Thymus (tissue), 11 donors: ENCODE measurements around the gene TNS3. TPM values are rescaled to one million over a fixed set of nuclear protein-coding genes. Genes with fewer than 3 reads are reported as not detected.

ENCODE experiments used
- DNase-seq, 9 donors: peaks; one replicate each; pipeline ENCODE4 v3.0.0-alpha.2; 2013; ENCODE audit warnings: low spot score in 9 of 9, low read depth in 6 of 9, missing footprints in 1 of 9
- H3K27ac ChIP-seq, 2 donors: one replicate each; pipeline ENCODE4 v1.5.1; 2013; ENCODE audit warnings: control low read depth in 1 of 2, low read depth in 1 of 2, low read length in 1 of 2, mild to moderate bottlenecking in 1 of 2, moderate library complexity in 1 of 2
- H3K27me3 ChIP-seq, 2 donors: one replicate each; pipeline ENCODE4 v1.5.1; 2013; ENCODE audit warnings: low read length in 1 of 2; ENCODE audit not compliant: control insufficient read depth in 2 of 2, insufficient read depth in 1 of 2
- H3K36me3 ChIP-seq, 2 donors: one replicate each; pipeline ENCODE4 v1.5.1; 2013; ENCODE audit warnings: low read length in 1 of 2, mild to moderate bottlenecking in 1 of 2, moderate library complexity in 1 of 2; ENCODE audit not compliant: control insufficient read depth in 2 of 2, insufficient read depth in 2 of 2
- H3K4me1 ChIP-seq, 2 donors: one replicate each; pipeline ENCODE4 v1.5.1; 2013; ENCODE audit warnings: low read length in 2 of 2; ENCODE audit not compliant: control insufficient read depth in 2 of 2, insufficient read depth in 2 of 2
- H3K4me3 ChIP-seq, 2 donors: one replicate each; pipeline ENCODE4 v1.5.1; 2013; ENCODE audit warnings: low read length in 2 of 2, control low read depth in 1 of 2, mild to moderate bottlenecking in 1 of 2
- H3K9me3 ChIP-seq, 2 donors: one replicate each; pipeline ENCODE4 v1.5.1; 2013; ENCODE audit warnings: low read length in 1 of 2, mild to moderate bottlenecking in 1 of 2; ENCODE audit not compliant: control insufficient read depth in 2 of 2, insufficient read depth in 1 of 2
- WGBS: extraction: QIAGEN DNeasy Blood & Tissue Kit; methylation state at CpG from one replicate; pipeline ENCODE4 v1.1.7; 2013; 5-methylcytosine and 5-hydroxymethylcytosine counted together
- polyA plus RNA-seq: library from polyadenylated mRNA; stranded (reverse); fragments of 200-250 nt; gene quantifications from one replicate; pipeline ENCODE4 v1.2.3, GENCODE V29; 2013
- total RNA-seq: library from RNA; stranded (reverse); fragments of 120-200 nt; gene quantifications from one replicate; pipeline ENCODE4 v1.2.4, GENCODE V29; 2013
- donor health status: healthy.

TNS3 gene
- total and polyA plus RNA-seq, 2 donors = 5.9 to 6.2 TPM

DNA sequence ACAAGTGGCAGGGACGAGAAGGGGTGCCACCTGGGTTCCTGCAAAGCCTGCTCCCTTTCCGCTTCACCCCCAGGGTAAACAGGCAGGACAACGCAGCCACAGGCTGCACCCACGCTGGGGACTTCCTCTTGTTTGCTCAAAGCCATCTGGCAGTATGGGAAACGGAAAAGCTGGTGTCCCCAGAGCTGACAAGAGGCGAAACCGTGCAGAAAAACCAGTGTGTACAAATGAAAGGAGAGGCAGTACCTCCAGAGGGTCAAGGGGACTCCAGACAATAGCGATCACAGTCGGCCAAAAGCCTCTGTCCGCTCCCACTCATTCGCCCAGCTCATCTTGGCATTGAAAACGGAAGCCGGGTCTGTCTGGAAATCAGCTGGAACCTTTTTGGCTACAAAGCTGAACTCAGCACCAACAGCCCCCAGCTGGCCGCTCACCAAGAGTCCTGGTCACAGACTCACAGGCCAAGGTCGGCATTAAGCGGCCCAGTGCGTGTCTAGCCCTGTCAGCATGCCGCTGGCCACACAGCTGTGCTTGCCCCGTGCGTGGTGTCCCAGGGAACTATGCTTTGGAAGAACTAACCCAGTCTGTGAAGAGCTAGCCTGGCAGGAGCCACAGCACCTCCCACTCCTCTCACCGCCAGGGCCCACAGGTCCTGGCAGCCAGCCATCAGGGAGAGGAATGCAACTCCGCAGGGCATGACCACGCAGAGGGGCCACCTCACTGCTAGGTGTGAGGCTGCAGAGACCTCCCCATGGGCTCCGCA, 10.4 kb downstream of the TNS3 start:
- peaks cover 0 to under 1% of the 10 kb centered on the region in 2 donors for H3K27me3 ChIP-seq
- DNase-seq = peak in 3 of 9 donors; percentile 25 to 66 (median 41)
- no peaks in the 10 kb centered on the region for H3K36me3 ChIP-seq
- H3K27ac ChIP-seq = peak overlapping the region; percentile 4 to 79
- H3K9me3 ChIP-seq = no peaks in the 10 kb centered on the region
- H3K4me1 ChIP-seq = peaks cover 17 to 55% of the 10 kb centered on the region in 2 donors
- 13% methylated on average over 24 of the region's 24 CpGs for WGBS
- peak overlapping the region in 1 of 2 donors; percentile 12 for H3K4me3 ChIP-seq

- no peaks in the 10 kb centered on the region for H3K9me3 ChIP-seq
- H3K4me3 ChIP-seq = no peak overlapping the region
- peaks cover 17 to 47% of the 10 kb centered on the region in 2 donors for H3K4me1 ChIP-seq
- 69% methylated on average over 4 of the region's 4 CpGs for WGBS
- H3K36me3 ChIP-seq = no peaks in the 10 kb centered on the region
- H3K27me3 ChIP-seq = no peaks in the 10 kb centered on the region
- no peak for DNase-seq
- H3K27ac ChIP-seq = peak overlapping the region; percentile 1 to 79
Observed at GRCh38 chr7:47570649-47571050, 11.3 kb downstream of the TNS3 start.

DNA sequence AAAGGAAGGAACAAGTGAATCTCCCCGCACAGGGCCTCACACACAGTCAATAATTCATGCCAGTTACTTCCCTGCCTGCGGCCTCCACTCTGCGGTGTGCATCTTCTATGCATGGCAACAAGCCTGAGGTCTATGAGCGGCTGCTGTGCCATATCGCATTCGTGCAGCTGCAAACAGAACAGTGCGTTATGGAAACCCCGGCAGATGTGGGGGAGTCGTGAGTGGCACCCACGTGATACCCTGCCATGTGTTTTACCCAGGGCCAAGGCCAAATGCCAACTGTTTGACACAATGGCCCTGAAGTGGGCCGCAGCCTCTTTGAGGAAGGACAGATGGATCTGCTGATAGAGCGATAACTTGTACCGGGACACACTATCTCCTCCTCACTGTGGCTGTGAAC, 13.4 kb downstream of the TNS3 start:
- H3K27ac ChIP-seq = peak overlapping the region in 1 of 2 donors; percentile 74
- peak in 4 of 9 donors; percentile 33 to 80 (median 52) for DNase-seq
- H3K9me3 ChIP-seq = no peaks in the 10 kb centered on the region
- H3K27me3 ChIP-seq = no peaks in the 10 kb centered on the region
- WGBS = 15% methylated on average over 13 of the region's 13 CpGs
- H3K4me3 ChIP-seq = no peak overlapping the region
- H3K36me3 ChIP-seq = no peaks in the 10 kb centered on the region
- H3K4me1 ChIP-seq = peaks cover 17 to 41% of the 10 kb centered on the region in 2 donors

DNA sequence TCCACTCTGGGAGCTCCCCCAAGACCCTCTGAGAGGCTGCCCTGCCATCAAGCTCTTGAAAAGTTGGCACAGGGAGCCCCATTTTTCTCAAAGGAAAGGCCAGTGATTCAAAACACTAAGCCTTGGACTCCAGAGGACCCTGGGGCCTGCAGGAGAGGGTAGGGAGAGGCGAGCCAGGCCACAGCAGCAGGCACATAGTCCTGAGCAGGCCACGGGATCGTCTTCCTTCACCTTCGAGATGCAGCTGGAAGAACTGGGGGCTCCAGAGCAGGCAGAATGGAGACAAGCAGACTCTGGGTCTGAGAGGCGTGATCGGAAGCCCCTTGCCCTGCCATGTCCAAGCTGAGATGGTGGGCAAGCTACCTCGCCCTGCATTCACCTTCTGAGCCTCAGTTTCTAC, 13.9 kb downstream of the TNS3 start:
- H3K4me3 ChIP-seq = no peak overlapping the region
- WGBS = 95% methylated on average over 7 of the region's 7 CpGs
- no peaks in the 10 kb centered on the region for H3K9me3 ChIP-seq
- H3K4me1 ChIP-seq = peaks cover 17 to 36% of the 10 kb centered on the region in 2 donors
- H3K36me3 ChIP-seq = no peaks in the 10 kb centered on the region
- DNase-seq = no peak
- H3K27me3 ChIP-seq = no peaks in the 10 kb centered on the region
- peak overlapping the region in 1 of 2 donors; percentile 74 for H3K27ac ChIP-seq

DNA sequence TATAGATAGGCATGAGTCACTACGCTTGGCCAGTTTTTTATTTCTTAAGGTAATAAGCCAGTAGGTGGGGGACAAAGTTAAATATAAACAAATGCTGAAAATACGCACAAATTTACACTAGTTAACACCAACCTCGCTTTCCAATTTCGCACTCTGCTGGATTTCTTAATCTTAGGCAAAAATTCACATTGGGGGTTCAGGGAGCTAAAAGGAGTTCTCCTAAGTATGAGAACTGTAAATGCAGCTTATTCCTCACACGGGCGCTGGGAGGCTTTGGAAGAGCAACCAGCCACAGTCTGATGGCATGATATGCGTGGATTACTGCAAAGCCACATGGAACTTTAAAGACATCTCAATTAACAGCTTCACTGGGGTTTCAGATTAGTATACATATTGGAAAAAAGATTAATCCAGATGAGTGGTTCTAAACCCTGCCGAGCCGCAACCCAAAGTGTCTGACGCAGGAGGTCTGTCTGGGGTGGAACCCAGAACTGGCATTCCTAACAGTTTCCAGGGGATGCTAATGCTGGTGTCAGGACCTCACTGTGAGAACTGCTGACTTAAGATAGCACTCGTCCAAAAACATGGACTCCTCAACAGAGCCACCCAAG, 16.2 kb downstream of the TNS3 start:
- Histone ChIP-seq H3K9me3 (no peaks in the 10 kb centered on the region), H3K4me1 (peaks cover 8 to 20% of the 10 kb centered on the region in 2 donors), H3K36me3 (no peaks in the 10 kb centered on the region), H3K4me3 (no peak overlapping the region), H3K27ac (no peak overlapping the region), H3K27me3 (no peaks in the 10 kb centered on the region)
- DNase-seq = no peak
- WGBS = 96% methylated on average over 11 of the region's 11 CpGs

- WGBS = 97% methylated on average over 4 of the region's 4 CpGs
- peaks cover 5 to 9% of the 10 kb centered on the region in 2 donors for H3K4me1 ChIP-seq
- no peaks in the 10 kb centered on the region for H3K36me3 ChIP-seq
- no peak overlapping the region for H3K4me3 ChIP-seq
- no peaks in the 10 kb centered on the region for H3K27me3 ChIP-seq
- DNase-seq = no peak
- no peak overlapping the region for H3K27ac ChIP-seq
- no peaks in the 10 kb centered on the region for H3K9me3 ChIP-seq
Observed at GRCh38 chr7:47563521-47563920, 18.4 kb downstream of the TNS3 start.

- no peaks in the 10 kb centered on the region for H3K9me3 ChIP-seq
- no peak for DNase-seq
- no peaks in the 10 kb centered on the region for H3K36me3 ChIP-seq
- WGBS = 96% methylated on average over 3 of the region's 3 CpGs
- no peak overlapping the region for H3K4me3 ChIP-seq
- no peak overlapping the region for H3K27ac ChIP-seq
- H3K4me1 ChIP-seq = no peaks in the 10 kb centered on the region
- H3K27me3 ChIP-seq = no peaks in the 10 kb centered on the region
Observed at GRCh38 chr7:47561715-47562446, 20.0 kb downstream of the TNS3 start.

- no peak for DNase-seq
- 98% methylated on average over 17 of the region's 17 CpGs for WGBS
- Histone ChIP-seq H3K9me3 (no peaks in the 10 kb centered on the region), H3K4me1 (no peaks in the 10 kb centered on the region), H3K27me3 (no peaks in the 10 kb centered on the region), H3K36me3 (no peaks in the 10 kb centered on the region), H3K27ac (no peak overlapping the region), H3K4me3 (no peak overlapping the region)
Observed at GRCh38 chr7:47559306-47560220, 22.3 kb downstream of the TNS3 start.
